ENCODE data around the gene PCSK5. TPM values are rescaled to one million over a fixed set of nuclear protein-coding genes. Genes with fewer than 3 reads are reported as not detected.

Gene PCSK5
- total and polyA plus RNA-seq, 2 of the 8 experiments (the other 6 are each of a cell fraction or from before 2014, with no cell fraction given): 5.5 to 10.7 TPM

DNA sequence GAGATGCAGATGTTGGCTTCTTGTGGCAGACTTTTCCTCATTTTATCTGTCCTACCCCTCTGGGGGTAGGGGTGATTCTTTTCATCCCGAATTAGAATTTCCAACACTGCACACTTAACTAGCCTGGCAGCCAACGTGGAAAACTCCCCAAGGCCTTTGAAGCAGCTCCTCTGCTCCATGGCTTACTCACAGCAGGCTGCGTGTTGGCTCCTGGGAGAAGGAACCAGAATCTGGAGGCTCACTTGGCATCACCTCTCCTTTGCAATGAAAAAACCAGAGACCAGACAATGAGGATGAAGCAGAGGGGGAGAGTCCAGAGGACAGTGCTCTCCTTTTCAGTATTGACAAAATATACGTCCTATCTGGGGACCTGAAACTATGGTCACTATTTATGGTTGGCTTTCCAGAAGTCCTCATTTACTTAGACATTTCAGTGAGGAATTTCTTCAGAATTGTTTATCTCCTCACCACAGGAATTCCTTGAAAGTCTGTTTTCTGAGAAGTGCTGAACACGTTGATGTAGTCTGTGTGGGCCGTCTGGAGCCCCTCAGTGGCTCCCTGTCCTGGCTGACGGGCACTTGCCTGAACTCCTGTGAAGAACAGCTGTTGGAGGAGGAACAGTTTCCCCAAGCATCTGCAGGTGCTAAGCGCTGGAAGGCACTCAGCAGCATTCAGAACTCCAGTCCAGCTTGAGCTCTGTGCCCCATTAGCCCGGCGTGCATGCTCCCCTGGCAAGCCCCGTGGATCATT, 272.5 kb downstream of the PCSK5 start:
- TF ChIP-seq, protein P1, sequence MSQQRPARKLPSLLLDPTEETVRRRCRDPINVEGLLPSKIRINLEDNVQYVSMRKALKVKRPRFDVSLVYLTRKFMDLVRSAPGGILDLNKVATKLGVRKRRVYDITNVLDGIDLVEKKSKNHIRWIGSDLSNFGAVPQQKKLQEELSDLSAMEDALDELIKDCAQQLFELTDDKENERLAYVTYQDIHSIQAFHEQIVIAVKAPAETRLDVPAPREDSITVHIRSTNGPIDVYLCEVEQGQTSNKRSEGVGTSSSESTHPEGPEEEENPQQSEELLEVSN (IDR thresholded peaks at IDR 0.05): no peak
- Histone ChIP-seq H2AFZ (ENCODE audit: low read length) (no peak overlapping the region), H2BK5ac (ENCODE audit: low read depth, low read length) (no peak overlapping the region), H2BK15ac (ENCODE audit: low read length) (no peak overlapping the region), H3K18ac (ENCODE audit: extremely low read depth, low read length) (no peak overlapping the region), H2BK20ac (ENCODE audit: low read length) (no peak overlapping the region), H2BK12ac (ENCODE audit: low read depth, low read length) (no peak overlapping the region), H3K4me3 (ENCODE audit: extremely low read depth in 1 of 4, insufficient read depth in 2 of 4, low read depth in 3 of 4, low read length in 4 of 4) (no peak overlapping the region), H3K79me1 (ENCODE audit: low read depth, low read length) (no peaks in the 10 kb centered on the region; the same call in 1 of the 2 replicates), H4K8ac (ENCODE audit: extremely low read depth, insufficient read depth, low read length) (no peak overlapping the region), H3K4ac (replicated peaks; ENCODE audit: insufficient read length, low read depth, low read length) (no peak overlapping the region), H3K79me2 (ENCODE audit: control insufficient read depth in 1 of 2, insufficient read depth in 2 of 2, low read length in 2 of 2) (no peaks in the 10 kb centered on the region), H3K56ac (replicated peaks; ENCODE audit: insufficient read length, low read depth, low read length) (no peak overlapping the region), H3K14ac (ENCODE audit: insufficient read length) (no peak overlapping the region), H2BK120ac (replicated peaks; ENCODE audit: low read depth, low read length) (no peak overlapping the region), H4K20me1 (replicated peaks in 1 of 2; ENCODE audit: control insufficient read depth in 1 of 2, insufficient read depth in 2 of 2, low read length in 2 of 2) (no peaks in the 10 kb centered on the region), H4K5ac (ENCODE audit: insufficient read length, low read depth, low read length) (no peak overlapping the region), H3K9ac (replicated peaks in 1 of 4; ENCODE audit: extremely low read depth in 1 of 4, low read depth in 3 of 4, low read length in 3 of 4) (no peak overlapping the region), H3K27ac (ENCODE audit: low read depth, low read length) (no peak overlapping the region), H3K4me1 (replicated peaks in 1 of 4; ENCODE audit: control insufficient read depth in 3 of 4, insufficient read depth in 4 of 4, low read length in 3 of 4) (peaks cover 0 to 6% (median 4%) of the 10 kb centered on the region in 4 experiments; a peak in 5 of 7 replicates), H2AK5ac (ENCODE audit: low read depth, low read length) (no peak overlapping the region), H3K27me3 (replicated peaks in 1 of 4; ENCODE audit: control insufficient read depth in 3 of 4, extremely low read depth in 1 of 4, insufficient read depth in 3 of 4, low read length in 3 of 4) (no peaks in the 10 kb centered on the region), H4K91ac (replicated peaks; ENCODE audit: insufficient read length, low read length) (no peak overlapping the region), H3K23me2 (ENCODE audit: low read depth, low read length) (no peaks in the 10 kb centered on the region), H3K4me2 (ENCODE audit: insufficient read depth in 1 of 2, low read depth in 2 of 2, low read length in 2 of 2) (no peak overlapping the region), H3K36me3 (ENCODE audit: control insufficient read depth in 2 of 4, insufficient read depth in 4 of 4, low read length in 3 of 4) (peaks cover 0 to 5% (median 0%) of the 10 kb centered on the region in 4 experiments; a peak in 2 of 8 replicates), H3K23ac (ENCODE audit: insufficient read length) (no peak overlapping the region), H3K9me3 (ENCODE audit: insufficient read depth in 2 of 2, low read depth in 1 of 2, low read length in 1 of 2) (no peaks in the 10 kb centered on the region)
- 93% methylated on average over 11 of the region's 11 CpGs; no CpG with 5 or more reads in 1 of the 2 experiments for WGBS, 2 experiments (ENCODE audit: extremely low coverage in 1 of 2, insufficient coverage in 1 of 2, insufficient read length in 1 of 2, insufficient replicate concordance in 2 of 2, low coverage in 1 of 2, low lambda C conversion rate in 2 of 2, missing lambda C conversion rate in 1 of 2)
- CTCF ChIA-PET (ENCODE audit: partially characterized antibody): no interaction called here
- FAIRE-seq: no peak
- no peak for DNase-seq (ENCODE audit: low read depth in 1 of 2, low spot score in 2 of 2)
- POLR2A ChIA-PET (ENCODE audit: partially characterized antibody): no interaction called here
